Smooth muscle cell (in vitro differentiated cells): ENCODE results near the gene ADGRF1. TPM values are rescaled to one million over a fixed set of nuclear protein-coding genes. Genes with fewer than 3 reads are reported as not detected.

Source experiments
- DNase-seq: peaks from one replicate; lab custom pipeline; 2025; ENCODE audit not compliant: unreplicated experiment; lab: John Stamatoyannopoulos, UW
- H2AFZ ChIP-seq: fragments of 200-600 bp; sonication (generic); 2 replicates; pipeline ENCODE4 v1.6.0; 2016; ENCODE audit warnings: antibody characterized with exemption, low read depth, mild to moderate bottlenecking
- H3F3A ChIP-seq: fragments of 200-600 bp; sonication (generic); 2 replicates; pipeline ENCODE4 v1.6.0; 2017; ENCODE audit warnings: antibody characterized with exemption, low read depth
- H3K27ac ChIP-seq: fragments of 200-600 bp; sonication (generic); 2 replicates; pipeline ENCODE4 v1.5.1; 2016; ENCODE audit warnings: low read depth, mild to moderate bottlenecking
- H3K27me3 ChIP-seq: fragments of 200-600 bp; sonication (generic); 2 replicates; pipeline ENCODE4 v1.6.1; 2016; ENCODE audit warnings: low read depth, mild to moderate bottlenecking
- H3K36me3 ChIP-seq: fragments of 200-600 bp; sonication (generic); 2 replicates; pipeline ENCODE4 v1.5.1; 2016; ENCODE audit warnings: low read depth
- H3K4me1 ChIP-seq: fragments of 200-600 bp; sonication (generic); 2 replicates; pipeline ENCODE4 v1.5.1; 2016; ENCODE audit warnings: low read depth
- H3K4me2 ChIP-seq: fragments of 200-600 bp; sonication (generic); 2 replicates; pipeline ENCODE4 v1.6.0; 2016; ENCODE audit warnings: mild to moderate bottlenecking
- H3K4me3 ChIP-seq: fragments of 200-600 bp; sonication (generic); 2 replicates; pipeline ENCODE4 v1.5.1; 2016; ENCODE audit warnings: mild to moderate bottlenecking
- H3K79me2 ChIP-seq: fragments of 200-600 bp; sonication (generic); 2 replicates; pipeline ENCODE4 v1.6.0; 2016; ENCODE audit warnings: low read depth, mild to moderate bottlenecking
- H3K9ac ChIP-seq: fragments of 200-600 bp; sonication (generic); 2 replicates; pipeline ENCODE4 v1.6.0; 2016; ENCODE audit warnings: low read depth
- H3K9me3 ChIP-seq: fragments of 200-600 bp; sonication (generic); replicated peaks from 2 replicates; pipeline ENCODE4 v1.5.1; 2016; ENCODE audit warnings: low read depth
- H4K20me1 ChIP-seq: fragments of 200-600 bp; sonication (generic); 2 replicates; pipeline ENCODE4 v1.6.0; 2016; ENCODE audit warnings: low read depth
- CTCF ChIP-seq: fragments of 200-600 bp; sonication (generic); IDR thresholded peaks from 2 replicates; pipeline ENCODE4 v1.5.1; 2017; ENCODE audit warnings: borderline replicate concordance, mild to moderate bottlenecking, antibody characterized with exemption; ENCODE audit not compliant: insufficient read depth, poor library complexity, severe bottlenecking
- WGBS: methylation state at CpG from one replicate; pipeline ENCODE4 v1.1.7; 2016; ENCODE audit warnings: low lambda C conversion rate; 5-methylcytosine and 5-hydroxymethylcytosine counted together
- polyA plus RNA-seq: library from polyadenylated mRNA; unstranded; fragments of >200 nt; fragmentation: Nextera tagmentation; extraction: Ambion mirVana; gene quantifications from 2 replicates; pipeline ENCODE4 v1.2.1, GENCODE V29; 2016
- total RNA-seq: library from RNA; depleted of rRNA; stranded (reverse); fragments of >200 nt; gene quantifications from 2 replicates; pipeline ENCODE4 v1.2.3, GENCODE V29; 2014

The ADGRF1 gene
- total and polyA plus RNA-seq, 2 experiments from 2014 or later, result not detected

GRCh38 chr6:46954837-46955451 lies 87.2 kb downstream of the ADGRF1 start:
- Histone ChIP-seq H3F3A (no peaks in the 10 kb centered on the region), H3K27ac (no peak overlapping the region), H3K9me3 (no peaks in the 10 kb centered on the region), H2AFZ (no peak overlapping the region), H3K27me3 (no peaks in the 10 kb centered on the region), H3K79me2 (no peaks in the 10 kb centered on the region), H3K36me3 (no peaks in the 10 kb centered on the region), H3K4me2 (no peak overlapping the region), H3K4me1 (no peaks in the 10 kb centered on the region), H3K4me3 (no peak overlapping the region), H4K20me1 (no peaks in the 10 kb centered on the region), H3K9ac (no peak overlapping the region)
- WGBS, result 71% methylated on average over 4 of the region's 4 CpGs
- no peak for TF ChIP-seq CTCF
- no peak for DNase-seq

- no peaks in the 10 kb centered on the region for H3K79me2 ChIP-seq
- no peak overlapping the region for H3K4me3 ChIP-seq
- TF ChIP-seq CTCF, result no peak
- 57% methylated on average over 4 of the region's 4 CpGs for WGBS
- H3K36me3 ChIP-seq, result no peaks in the 10 kb centered on the region
- H3K4me2 ChIP-seq, result no peak overlapping the region
- H3F3A ChIP-seq, result no peaks in the 10 kb centered on the region
- no peak for DNase-seq
- H3K27ac ChIP-seq, result no peak overlapping the region
- no peaks in the 10 kb centered on the region for H3K4me1 ChIP-seq
- no peaks in the 10 kb centered on the region for H3K27me3 ChIP-seq
- no peaks in the 10 kb centered on the region for H4K20me1 ChIP-seq
- no peak overlapping the region for H3K9ac ChIP-seq
- no peak overlapping the region for H2AFZ ChIP-seq
- no peaks in the 10 kb centered on the region for H3K9me3 ChIP-seq
Measured at GRCh38 chr6:46953921-46954320, 88.2 kb downstream of the ADGRF1 start.

DNA sequence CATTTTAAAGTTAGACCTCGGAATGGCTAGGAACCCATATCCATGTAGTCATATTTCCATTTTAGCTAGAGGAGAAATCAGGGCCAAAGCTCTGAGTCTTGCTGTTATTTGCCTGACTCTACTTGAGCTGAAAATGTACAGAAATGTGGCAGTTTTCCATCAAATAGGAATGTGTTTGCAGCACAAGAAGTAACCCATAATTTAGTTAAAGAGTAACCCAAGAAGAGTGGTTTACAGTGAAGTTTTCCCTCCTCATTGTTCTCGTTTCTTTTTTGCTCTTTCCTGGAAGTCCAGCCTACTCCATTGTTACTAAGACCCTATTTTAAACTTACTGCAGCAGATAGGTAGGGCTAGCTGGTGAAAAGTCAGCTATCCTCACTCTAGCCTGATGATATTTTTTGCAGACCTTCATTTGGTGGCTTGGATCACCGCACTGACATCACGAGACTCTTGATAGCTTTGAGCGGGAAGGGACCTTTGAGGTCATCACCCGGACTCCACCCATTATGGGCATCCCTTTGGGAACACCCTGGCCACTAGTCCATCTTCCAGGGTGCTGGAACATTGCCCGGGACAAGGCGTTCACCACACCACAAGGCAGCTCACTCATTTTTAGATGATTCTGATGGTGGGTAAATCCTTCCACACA lies 92.4 kb downstream of the ADGRF1 start:
- no peak for DNase-seq
- Histone ChIP-seq H4K20me1 (no peaks in the 10 kb centered on the region), H3K36me3 (no peaks in the 10 kb centered on the region), H3K4me3 (no peak overlapping the region), H3F3A (no peaks in the 10 kb centered on the region), H3K79me2 (no peaks in the 10 kb centered on the region), H2AFZ (no peak overlapping the region), H3K9ac (no peak overlapping the region), H3K9me3 (no peaks in the 10 kb centered on the region), H3K27me3 (no peaks in the 10 kb centered on the region), H3K27ac (no peak overlapping the region), H3K4me1 (no peaks in the 10 kb centered on the region), H3K4me2 (no peak overlapping the region)
- no peak for TF ChIP-seq CTCF
- WGBS, result 93% methylated on average over 8 of the region's 8 CpGs

- no peaks in the 10 kb centered on the region for H4K20me1 ChIP-seq
Measured at GRCh38 chr6:46948699-46949098, 93.4 kb downstream of the ADGRF1 start.

More at GRCh38 chr6:46948699-46949098, 93.4 kb downstream of the ADGRF1 start:
- Histone ChIP-seq H2AFZ (no peak overlapping the region), H3K27me3 (no peaks in the 10 kb centered on the region), H3K4me3 (no peak overlapping the region), H3K36me3 (no peaks in the 10 kb centered on the region), H3K27ac (no peak overlapping the region), H3K79me2 (no peaks in the 10 kb centered on the region), H3K4me2 (no peak overlapping the region), H3F3A (no peaks in the 10 kb centered on the region), H3K9ac (no peak overlapping the region), H3K4me1 (no peaks in the 10 kb centered on the region), H3K9me3 (no peaks in the 10 kb centered on the region)
- TF ChIP-seq CTCF, result no peak
- 91% methylated on average over 8 of the region's 8 CpGs for WGBS
- no peak for DNase-seq
